HEK293T (cell line): ENCODE measurements around the gene JAKMIP2.

Experiments used
- BHLHE40 ChIP-seq: fragments of 450-650 bp; IDR thresholded peaks from 2 replicates; pipeline ENCODE4 v1.6.1; 2016; ENCODE audit warnings: mild to moderate bottlenecking, moderate library complexity, borderline replicate concordance
- CTBP1 ChIP-seq: fragments of 450-650 bp; IDR thresholded peaks from 2 replicates; pipeline ENCODE4 v1.6.1; 2016; ENCODE audit warnings: borderline replicate concordance
- ELF4 ChIP-seq: fragments of 450-650 bp; IDR thresholded peaks from 2 replicates; pipeline ENCODE4 v1.6.1; 2017; ENCODE audit warnings: antibody characterized with exemption
- FOXK2 ChIP-seq: fragments of 450-650 bp; IDR thresholded peaks from 2 replicates; pipeline ENCODE4 v1.6.1; 2016; ENCODE audit warnings: mild to moderate bottlenecking
- FOXM1 ChIP-seq: fragments of 450-650 bp; IDR thresholded peaks from 2 replicates; pipeline ENCODE4 v1.6.1; 2017; ENCODE audit warnings: mild to moderate bottlenecking, borderline replicate concordance
- HDGF ChIP-seq: fragments of 450-650 bp; IDR thresholded peaks from 2 replicates; pipeline ENCODE4 v1.6.1; 2017; ENCODE audit warnings: antibody characterized with exemption, borderline replicate concordance
- LEF1 ChIP-seq: fragments of 450-650 bp; IDR thresholded peaks from 2 replicates; pipeline ENCODE4 v1.6.1; 2017; ENCODE audit warnings: mild to moderate bottlenecking, borderline replicate concordance
- NFRKB ChIP-seq: fragments of 450-650 bp; IDR thresholded peaks from 2 replicates; pipeline ENCODE4 v1.6.1; 2016; ENCODE audit warnings: mild to moderate bottlenecking, moderate library complexity
- PKNOX1 ChIP-seq: fragments of 450-650 bp; IDR thresholded peaks from 2 replicates; pipeline ENCODE4 v1.6.1; 2016
- SP1 ChIP-seq: fragments of 450-650 bp; IDR thresholded peaks from 2 replicates; pipeline ENCODE4 v1.6.1; 2017
- SUZ12 ChIP-seq: fragments of 450-650 bp; IDR thresholded peaks from 2 replicates; pipeline ENCODE4 v1.6.1; 2016; ENCODE audit warnings: mild to moderate bottlenecking
- TARDBP ChIP-seq: fragments of 450-650 bp; IDR thresholded peaks from 2 replicates; pipeline ENCODE4 v1.6.1; 2016
- ZNF384 ChIP-seq: fragments of 450-650 bp; IDR thresholded peaks from 2 replicates; pipeline ENCODE4 v1.6.1; 2016

DNA sequence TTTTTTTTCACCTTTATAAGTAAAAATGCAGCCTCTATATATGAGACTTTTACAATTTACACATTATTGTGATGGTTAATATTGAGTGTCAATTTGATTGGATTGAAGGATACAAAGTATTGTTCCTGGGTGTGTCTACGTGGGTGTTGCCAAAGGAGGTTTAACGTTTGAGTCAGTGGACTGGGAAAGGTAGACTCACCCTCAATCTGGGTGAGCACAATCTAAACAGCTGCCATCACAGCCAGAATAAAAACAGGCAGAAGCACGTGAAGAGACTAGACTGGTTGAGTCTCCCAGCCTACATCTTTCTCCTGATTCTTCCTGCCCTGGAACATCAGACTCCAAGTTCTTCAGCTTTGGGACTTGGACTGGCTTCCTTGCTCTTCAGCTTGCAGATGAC lies 139.9 kb downstream of the JAKMIP2 start:
- TF ChIP-seq SUZ12 (no peak), NFRKB (no peak), TARDBP (no peak), LEF1 (no peak), HDGF (no peak), FOXM1 (no peak), SP1 (no peak), ELF4 (no peak), BHLHE40 (no peak), CTBP1 (no peak), ZNF384 (no peak), PKNOX1 (no peak), FOXK2 (no peak)
